Right atrium auricular region (tissue), 2 donors: ENCODE measurements around the gene DGKG. TPM values are rescaled to one million over a fixed set of nuclear protein-coding genes. Genes with fewer than 3 reads are reported as not detected.

Source experiments
- DNase-seq: peaks from one replicate; pipeline ENCODE4 v3.0.0-alpha.2; 2019; ENCODE audit warnings: low spot score
- H3K27ac ChIP-seq, 2 donors: fragments of 200-600 bp; sonication (generic); 1 replicate in 1 of 2; 2 replicates in 1 of 2; pipeline ENCODE4 v1.5.1; 2016 to 2019
- H3K27me3 ChIP-seq, 2 donors: fragments of 200-600 bp; sonication (generic); one replicate each; pipeline versions ENCODE4 v1.5.1 to v1.6.0; 2017 to 2019
- H3K36me3 ChIP-seq: fragments of 200-600 bp; sonication (generic); one replicate; pipeline ENCODE4 v1.5.1; 2016
- H3K4me1 ChIP-seq, 2 donors: fragments of 200-600 bp; sonication (generic); one replicate each; pipeline versions ENCODE4 v1.5.1 to v1.6.0; 2017 to 2019
- H3K4me3 ChIP-seq, 2 donors: fragments of 200-600 bp; sonication (generic); 1 replicate in 1 of 2; 2 replicates in 1 of 2; pipeline ENCODE4 v1.5.1; 2017 to 2019; ENCODE audit warnings: mild to moderate bottlenecking in 1 of 2, moderate library complexity in 1 of 2
- H3K9me3 ChIP-seq, 2 donors: fragments of 200-600 bp; sonication (generic); one replicate each; pipeline ENCODE4 v1.5.1; 2019
- CTCF ChIP-seq, 2 donors: fragments of 200-600 bp; sonication (generic); IDR thresholded peaks; one replicate each; pipeline ENCODE4 v1.5.1; 2019; ENCODE audit warnings: antibody characterized with exemption in 2 of 2
- total RNA-seq, 2 donors: library from RNA; depleted of rRNA; stranded (reverse); fragments of >200 nt; gene quantifications; one replicate each; pipeline ENCODE4 v1.1.0, GENCODE V29; 2016

The DGKG gene
- total RNA-seq, 2 donors from 2014 or later: 25.1 to 27.4 TPM

GRCh38 chr3:186137051-186137685 is 224.9 kb downstream of the DGKG start:
- TF ChIP-seq CTCF (IDR thresholded peaks at IDR 0.05): no peak
- no peaks in the 10 kb centered on the region for H3K36me3 ChIP-seq

GRCh38 chr3:186133980-186134379 is 228.1 kb downstream of the DGKG start:
- Histone ChIP-seq H3K36me3 (no peaks in the 10 kb centered on the region), H3K4me3 (no peak overlapping the region), H3K4me1 (no peaks in the 10 kb centered on the region), H3K27me3 (no peaks in the 10 kb centered on the region), H3K9me3 (no peaks in the 10 kb centered on the region), H3K27ac (no peak overlapping the region)
- DNase-seq: no peak
- TF ChIP-seq CTCF (IDR thresholded peaks at IDR 0.05): no peak

More at GRCh38 chr3:186137051-186137685, 224.9 kb downstream of the DGKG start:
- DNase-seq: no peak
- H3K4me3 ChIP-seq: no peak overlapping the region
- H3K9me3 ChIP-seq: no peaks in the 10 kb centered on the region
- H3K4me1 ChIP-seq: no peaks in the 10 kb centered on the region
- H3K27me3 ChIP-seq: no peaks in the 10 kb centered on the region
- no peak overlapping the region for H3K27ac ChIP-seq

- Histone ChIP-seq H3K9me3 (no peaks in the 10 kb centered on the region), H3K36me3 (no peaks in the 10 kb centered on the region), H3K4me1 (no peaks in the 10 kb centered on the region), H3K27ac (no peak overlapping the region), H3K27me3 (no peaks in the 10 kb centered on the region), H3K4me3 (no peak overlapping the region)
- TF ChIP-seq CTCF (IDR thresholded peaks at IDR 0.05): no peak
- DNase-seq: no peak
Measured at GRCh38 chr3:186132487-186132886, 229.5 kb downstream of the DGKG start.

GRCh38 chr3:186129206-186129605 is 232.8 kb downstream of the DGKG start:
- no peaks in the 10 kb centered on the region for H3K27me3 ChIP-seq
- DNase-seq: no peak
- no peaks in the 10 kb centered on the region for H3K9me3 ChIP-seq
- no peaks in the 10 kb centered on the region for H3K4me1 ChIP-seq
- TF ChIP-seq CTCF (IDR thresholded peaks at IDR 0.05): no peak
- no peak overlapping the region for H3K27ac ChIP-seq
- H3K4me3 ChIP-seq: no peak overlapping the region
- H3K36me3 ChIP-seq: no peaks in the 10 kb centered on the region

GRCh38 chr3:186128158-186128557 is 233.9 kb downstream of the DGKG start:
- TF ChIP-seq CTCF (IDR thresholded peaks at IDR 0.05): no peak
- H3K27me3 ChIP-seq: no peaks in the 10 kb centered on the region
- H3K36me3 ChIP-seq: no peaks in the 10 kb centered on the region
- H3K4me3 ChIP-seq: no peak overlapping the region
- DNase-seq: no peak
- no peaks in the 10 kb centered on the region for H3K4me1 ChIP-seq
- no peaks in the 10 kb centered on the region for H3K9me3 ChIP-seq
- H3K27ac ChIP-seq: no peak overlapping the region

GRCh38 chr3:186127463-186127862 is 234.6 kb downstream of the DGKG start:
- no peak overlapping the region for H3K27ac ChIP-seq
- H3K4me1 ChIP-seq: no peaks in the 10 kb centered on the region
- no peaks in the 10 kb centered on the region for H3K27me3 ChIP-seq
- no peak overlapping the region for H3K4me3 ChIP-seq
- H3K9me3 ChIP-seq: no peaks in the 10 kb centered on the region
- no peaks in the 10 kb centered on the region for H3K36me3 ChIP-seq
- TF ChIP-seq CTCF (IDR thresholded peaks at IDR 0.05): no peak
- DNase-seq: no peak
